T-helper 1 cell treated with Interleukin-12 subunit alpha and Interleukin-12 subunit beta and Interleukin-4 antibody, amounts not matched to agents 30 μg/mL and 1 μg/mL, for 36 hours (primary cell): ENCODE results near the gene GIMD1.
"Not testable (repeated sequence)": the region's sequence is repeated elsewhere in the genome, so short reads cannot be mapped to it uniquely, and the experiment has no call there.

Experiments used
- H3K27ac Mint-ChIP-seq: one replicate; pipeline ENCODE4 v1.8.0; 2021; ENCODE audit warnings: mild to moderate bottlenecking, mixed read lengths
- H3K27me3 Mint-ChIP-seq: one replicate; pipeline ENCODE4 v1.8.0; 2021; ENCODE audit warnings: low read depth, mixed read lengths
- H3K36me3 Mint-ChIP-seq: one replicate; pipeline ENCODE4 v1.8.0; 2021; ENCODE audit warnings: low read depth, mixed read lengths
- H3K4me1 Mint-ChIP-seq: one replicate; pipeline ENCODE4 v1.8.0; 2021; ENCODE audit warnings: low read depth, mixed read lengths
- H3K4me3 Mint-ChIP-seq: one replicate; pipeline ENCODE4 v1.8.0; 2021; ENCODE audit warnings: mild to moderate bottlenecking, moderate library complexity, mixed read lengths
- H3K9me3 Mint-ChIP-seq: one replicate; pipeline ENCODE4 v1.8.0; 2021; ENCODE audit warnings: mixed read lengths

Gene GIMD1

GRCh38 chr4:106368678-106369077, at the start of gene GIMD1:
GIMD1 (minus strand) TSS chr4:106368778; CDS start chr4:106367435, 1,343 bp downstream.
- Mint-ChIP-seq H3K27ac (no peak within 1 kb of the TSS), H3K4me1 (no peaks in the 10 kb centered on the region), H3K9me3 (no peaks in the 10 kb centered on the region), H3K36me3 (no peaks in the 10 kb centered on the region), H3K4me3 (no peak within 1 kb of the TSS), H3K27me3 (peaks cover 10% of the 10 kb centered on the region)

GRCh38 chr4:106414366-106414765, 45.8 kb upstream of the GIMD1 start:
- Mint-ChIP-seq H3K4me1 (no peaks in the 10 kb centered on the region), H3K27me3 (no peaks in the 10 kb centered on the region), H3K36me3 (no peaks in the 10 kb centered on the region), H3K4me3 (no peak overlapping the region), H3K9me3 (no peaks in the 10 kb centered on the region), H3K27ac (no peak overlapping the region)

GRCh38 chr4:106409901-106410889, 41.6 kb upstream of the GIMD1 start:
- H3K27ac Mint-ChIP-seq = no peak overlapping the region
- H3K9me3 Mint-ChIP-seq = no peaks in the 10 kb centered on the region
- H3K36me3 Mint-ChIP-seq = no peaks in the 10 kb centered on the region
- H3K4me3 Mint-ChIP-seq = no peak overlapping the region
- no peaks in the 10 kb centered on the region for H3K4me1 Mint-ChIP-seq
- no peaks in the 10 kb centered on the region for H3K27me3 Mint-ChIP-seq

- H3K4me1 Mint-ChIP-seq, H3K36me3 Mint-ChIP-seq, H3K27me3 Mint-ChIP-seq, H3K9me3 Mint-ChIP-seq, H3K4me3 Mint-ChIP-seq, H3K27ac Mint-ChIP-seq: not testable (repeated sequence)
Measured at GRCh38 chr4:106408004-106408403, 39.4 kb upstream of the GIMD1 start.

GRCh38 chr4:106401157-106401556, 32.6 kb upstream of the GIMD1 start:
- H3K4me1 Mint-ChIP-seq = no peaks in the 10 kb centered on the region
- peaks cover 16% of the 10 kb centered on the region for H3K9me3 Mint-ChIP-seq
- H3K4me3 Mint-ChIP-seq = no peak overlapping the region
- H3K27ac Mint-ChIP-seq = no peak overlapping the region
- H3K27me3 Mint-ChIP-seq = no peaks in the 10 kb centered on the region
- no peaks in the 10 kb centered on the region for H3K36me3 Mint-ChIP-seq

GRCh38 chr4:106398898-106399297, 30.3 kb upstream of the GIMD1 start:
- H3K4me1 Mint-ChIP-seq, H3K27ac Mint-ChIP-seq, H3K4me3 Mint-ChIP-seq, H3K36me3 Mint-ChIP-seq, H3K27me3 Mint-ChIP-seq: not testable (repeated sequence)
- H3K9me3 Mint-ChIP-seq = peaks cover 25% of the 10 kb centered on the region

GRCh38 chr4:106395582-106395981, 27.0 kb upstream of the GIMD1 start:
- Mint-ChIP-seq H3K36me3 (no peaks in the 10 kb centered on the region), H3K27me3 (no peaks in the 10 kb centered on the region), H3K27ac (no peak overlapping the region), H3K4me3 (no peak overlapping the region), H3K9me3 (peaks cover 25% of the 10 kb centered on the region), H3K4me1 (no peaks in the 10 kb centered on the region)

- H3K27me3 Mint-ChIP-seq = no peaks in the 10 kb centered on the region
- H3K9me3 Mint-ChIP-seq = no peaks in the 10 kb centered on the region
- no peak overlapping the region for H3K27ac Mint-ChIP-seq
- no peaks in the 10 kb centered on the region for H3K4me1 Mint-ChIP-seq
- H3K36me3 Mint-ChIP-seq = no peaks in the 10 kb centered on the region
- H3K4me3 Mint-ChIP-seq = no peak overlapping the region
Measured at GRCh38 chr4:106385853-106386393, 17.3 kb upstream of the GIMD1 start.

GRCh38 chr4:106384878-106385277, 16.3 kb upstream of the GIMD1 start:
- H3K9me3 Mint-ChIP-seq = no peaks in the 10 kb centered on the region
- H3K36me3 Mint-ChIP-seq = no peaks in the 10 kb centered on the region
- H3K4me1 Mint-ChIP-seq = no peaks in the 10 kb centered on the region
- H3K27me3 Mint-ChIP-seq = no peaks in the 10 kb centered on the region
- no peak overlapping the region for H3K27ac Mint-ChIP-seq
- no peak overlapping the region for H3K4me3 Mint-ChIP-seq

GRCh38 chr4:106380179-106380578, 11.6 kb upstream of the GIMD1 start:
- H3K4me3 Mint-ChIP-seq = no peak overlapping the region
- no peaks in the 10 kb centered on the region for H3K27me3 Mint-ChIP-seq
- no peaks in the 10 kb centered on the region for H3K9me3 Mint-ChIP-seq
- no peaks in the 10 kb centered on the region for H3K36me3 Mint-ChIP-seq
- no peaks in the 10 kb centered on the region for H3K4me1 Mint-ChIP-seq
- H3K27ac Mint-ChIP-seq = no peak overlapping the region

- Mint-ChIP-seq H3K27ac (no peak overlapping the region), H3K4me1 (no peaks in the 10 kb centered on the region), H3K9me3 (no peaks in the 10 kb centered on the region), H3K36me3 (no peaks in the 10 kb centered on the region), H3K27me3 (peaks cover 10% of the 10 kb centered on the region), H3K4me3 (no peak overlapping the region)
Measured at GRCh38 chr4:106373026-106373425, 4.4 kb upstream of the GIMD1 start.

GRCh38 chr4:106371161-106371560, 2.6 kb upstream of the GIMD1 start:
- Mint-ChIP-seq H3K9me3 (no peaks in the 10 kb centered on the region), H3K27me3 (peaks cover 10% of the 10 kb centered on the region), H3K27ac (no peak overlapping the region), H3K4me3 (no peak overlapping the region), H3K4me1 (no peaks in the 10 kb centered on the region), H3K36me3 (no peaks in the 10 kb centered on the region)

GRCh38 chr4:106370214-106370613, 1.6 kb upstream of the GIMD1 start:
- no peak overlapping the region for H3K4me3 Mint-ChIP-seq

GRCh38 chr4:106369456-106370060, 980 bp upstream of the GIMD1 start:
- Mint-ChIP-seq H3K9me3 (no peaks in the 10 kb centered on the region), H3K27me3 (peaks cover 10% of the 10 kb centered on the region), H3K4me3 (no peak overlapping the region), H3K27ac (no peak overlapping the region), H3K36me3 (no peaks in the 10 kb centered on the region), H3K4me1 (no peaks in the 10 kb centered on the region)

More at GRCh38 chr4:106370214-106370613, 1.6 kb upstream of the GIMD1 start:
- H3K36me3 Mint-ChIP-seq = no peaks in the 10 kb centered on the region
- H3K9me3 Mint-ChIP-seq = no peaks in the 10 kb centered on the region
- H3K27me3 Mint-ChIP-seq = peaks cover 10% of the 10 kb centered on the region
- no peak overlapping the region for H3K27ac Mint-ChIP-seq
- H3K4me1 Mint-ChIP-seq = no peaks in the 10 kb centered on the region

GRCh38 chr4:106367072-106367471, 1.5 kb downstream of the GIMD1 start:
- Mint-ChIP-seq H3K4me3 (no peak overlapping the region), H3K27me3 (peaks cover 15% of the 10 kb centered on the region), H3K27ac (no peak overlapping the region)

More at GRCh38 chr4:106367072-106367471, 1.5 kb downstream of the GIMD1 start:
- Mint-ChIP-seq H3K9me3 (no peaks in the 10 kb centered on the region), H3K36me3 (no peaks in the 10 kb centered on the region), H3K4me1 (no peaks in the 10 kb centered on the region)
